ENCODE results near the gene CLDN19. TPM values are rescaled to one million over a fixed set of nuclear protein-coding genes. Genes with fewer than 3 reads are reported as not detected.

The CLDN19 gene
- total RNA-seq, 1 experiment from 2014 or later: 12.5 TPM

DNA sequence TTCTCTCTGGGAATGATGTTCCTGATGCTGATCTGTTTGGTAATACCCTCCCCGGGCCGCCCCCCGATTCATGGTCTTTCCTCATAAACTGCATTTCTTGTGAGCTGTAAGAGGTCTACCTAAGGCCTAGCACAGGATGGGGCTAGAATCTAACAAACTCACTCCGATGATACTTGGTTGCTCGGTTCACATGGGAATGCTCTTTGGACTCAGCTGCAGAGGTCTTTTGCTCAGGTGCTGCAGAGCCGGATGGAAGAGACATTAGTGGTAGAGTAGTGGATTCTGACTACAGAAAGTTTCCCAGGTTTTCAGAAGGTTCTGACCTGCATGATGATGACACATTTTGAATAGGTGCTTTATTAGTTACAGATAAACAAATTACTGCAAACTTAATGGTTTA lies 36.5 kb upstream of the CLDN19 start:
- Mint-ChIP-seq H3K9me3 (no peaks in the 10 kb centered on the region), H3K27me3 (ENCODE audit: low read depth) (no peaks in the 10 kb centered on the region), H3K4me1 (no peaks in the 10 kb centered on the region), H3K36me3 (ENCODE audit: insufficient read depth in 1 of 3, low read depth in 3 of 3) (peaks cover 19 to 68% (median 62%) of the 10 kb centered on the region in 3 experiments), H3K4me3 (no peak overlapping the region), H3K27ac (no peak overlapping the region)
- no CpG with 5 or more reads among the region's 6 CpGs for WGBS (ENCODE audit: extremely low coverage, insufficient read length, low lambda C conversion rate)
- TF ChIP-seq, protein P1, sequence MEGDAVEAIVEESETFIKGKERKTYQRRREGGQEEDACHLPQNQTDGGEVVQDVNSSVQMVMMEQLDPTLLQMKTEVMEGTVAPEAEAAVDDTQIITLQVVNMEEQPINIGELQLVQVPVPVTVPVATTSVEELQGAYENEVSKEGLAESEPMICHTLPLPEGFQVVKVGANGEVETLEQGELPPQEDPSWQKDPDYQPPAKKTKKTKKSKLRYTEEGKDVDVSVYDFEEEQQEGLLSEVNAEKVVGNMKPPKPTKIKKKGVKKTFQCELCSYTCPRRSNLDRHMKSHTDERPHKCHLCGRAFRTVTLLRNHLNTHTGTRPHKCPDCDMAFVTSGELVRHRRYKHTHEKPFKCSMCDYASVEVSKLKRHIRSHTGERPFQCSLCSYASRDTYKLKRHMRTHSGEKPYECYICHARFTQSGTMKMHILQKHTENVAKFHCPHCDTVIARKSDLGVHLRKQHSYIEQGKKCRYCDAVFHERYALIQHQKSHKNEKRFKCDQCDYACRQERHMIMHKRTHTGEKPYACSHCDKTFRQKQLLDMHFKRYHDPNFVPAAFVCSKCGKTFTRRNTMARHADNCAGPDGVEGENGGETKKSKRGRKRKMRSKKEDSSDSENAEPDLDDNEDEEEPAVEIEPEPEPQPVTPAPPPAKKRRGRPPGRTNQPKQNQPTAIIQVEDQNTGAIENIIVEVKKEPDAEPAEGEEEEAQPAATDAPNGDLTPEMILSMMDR (conservative IDR thresholded peaks at IDR 0.05): no peak
- no peak overlapping the region for H2BK5ac ChIP-seq (ENCODE audit: insufficient read length, low read length)
- DNase-seq: no peak
- H4K5ac ChIP-seq (ENCODE audit: insufficient read length, low read depth, low read length): no peak overlapping the region
- H3K23ac ChIP-seq (ENCODE audit: insufficient read length, low read depth, low read length): no peak overlapping the region
- H3K27me3 ChIP-seq (ENCODE audit: insufficient read depth, low read length): no peaks in the 10 kb centered on the region
- no peak overlapping the region for H4K8ac ChIP-seq (replicated peaks; ENCODE audit: insufficient read length, low read depth, low read length)
- no peak overlapping the region for H3K18ac ChIP-seq (ENCODE audit: insufficient read length, low read depth, low read length)
- no peak overlapping the region for H2BK15ac ChIP-seq (ENCODE audit: low read depth, low read length)
- no peak overlapping the region for H3K4me2 ChIP-seq (ENCODE audit: insufficient read depth, insufficient read length, low read length)
- H3K79me1 ChIP-seq (ENCODE audit: insufficient read depth, low read depth, low read length, poor library complexity, severe bottlenecking): no peaks in the 10 kb centered on the region
- H3K9ac ChIP-seq (ENCODE audit: extremely low read depth, insufficient read length, low read length): no peak overlapping the region
- H3K4me1 ChIP-seq (ENCODE audit: insufficient read depth, low read length): no peaks in the 10 kb centered on the region
- H3K23me2 ChIP-seq (ENCODE audit: insufficient read length, low read depth, low read length, poor library complexity, severe bottlenecking): no peaks in the 10 kb centered on the region
- no peaks in the 10 kb centered on the region for H3K79me2 ChIP-seq (ENCODE audit: insufficient read depth, low read length)
- H2BK20ac ChIP-seq (ENCODE audit: low read depth, low read length, poor library complexity, severe bottlenecking): no peak overlapping the region
- no peak overlapping the region for H2AK5ac ChIP-seq (ENCODE audit: insufficient read length, low read length)
- no peak overlapping the region for H4K91ac ChIP-seq (ENCODE audit: insufficient read length, low read depth, low read length)
- no peak overlapping the region for H3K56ac ChIP-seq (ENCODE audit: insufficient read length, low read depth, low read length)
- H3K14ac ChIP-seq (ENCODE audit: insufficient read depth, low read length): no peak overlapping the region
- H3K27ac ChIP-seq (ENCODE audit: insufficient read length, low read depth, low read length): no peak overlapping the region
- H4K20me1 ChIP-seq (ENCODE audit: control insufficient read depth, insufficient read depth, insufficient read length): no peaks in the 10 kb centered on the region
- H2AFZ ChIP-seq (ENCODE audit: low read length): no peak overlapping the region
- H2BK120ac ChIP-seq (ENCODE audit: low read depth, low read length, poor library complexity, severe bottlenecking): no peak overlapping the region
- H3K9me3 ChIP-seq (ENCODE audit: control insufficient read depth, low read depth, low read length): no peaks in the 10 kb centered on the region
- H3T11ph ChIP-seq (ENCODE audit: low read length): no peak overlapping the region
- no peak overlapping the region for H3K4ac ChIP-seq (ENCODE audit: low read depth, low read length)
- no peak overlapping the region for H2BK12ac ChIP-seq (ENCODE audit: insufficient read length, low read depth, low read length)

Data from H9 (cell line).